SW 1271 (cell line): ENCODE measurements around the gene TNIK.

Experiments
- DNase-seq, 2 experiments: peaks; one replicate each; lab custom pipeline; 2025; lab: John Stamatoyannopoulos, UW

TNIK gene

GRCh38 chr3:171163101-171164066, 296.8 kb downstream of the TNIK start:
- DNase-seq: no peak

GRCh38 chr3:171160325-171160724, 299.9 kb downstream of the TNIK start:
- no peak for DNase-seq

GRCh38 chr3:171159822-171160157, 300.4 kb downstream of the TNIK start:
- no peak for DNase-seq

GRCh38 chr3:171159024-171159821, 301.0 kb downstream of the TNIK start:
- DNase-seq: no peak

GRCh38 chr3:171157980-171158379, 302.2 kb downstream of the TNIK start:
- no peak for DNase-seq

- no peak for DNase-seq
Measured at GRCh38 chr3:171157286-171157685, 302.9 kb downstream of the TNIK start.

GRCh38 chr3:171156401-171157010, 303.7 kb downstream of the TNIK start:
- no peak for DNase-seq

GRCh38 chr3:171155122-171155700, 305.0 kb downstream of the TNIK start:
- no peak for DNase-seq

GRCh38 chr3:171150945-171151344, 309.3 kb downstream of the TNIK start:
- no peak for DNase-seq

- DNase-seq: no peak
Measured at GRCh38 chr3:171149526-171150116, 310.6 kb downstream of the TNIK start.

GRCh38 chr3:171145798-171146197, 314.4 kb downstream of the TNIK start:
- no peak for DNase-seq

- no peak for DNase-seq
Measured at GRCh38 chr3:171142985-171143384, 317.2 kb downstream of the TNIK start.

- DNase-seq: no peak
Measured at GRCh38 chr3:171140246-171140645, 320.0 kb downstream of the TNIK start.

- DNase-seq: no peak
Measured at GRCh38 chr3:171138027-171138426, 322.2 kb downstream of the TNIK start.

GRCh38 chr3:171135549-171135948, 324.7 kb downstream of the TNIK start:
- no peak for DNase-seq

GRCh38 chr3:171133796-171134569, 326.2 kb downstream of the TNIK start:
- DNase-seq: no peak

- no peak for DNase-seq
Measured at GRCh38 chr3:171133337-171133736, 326.9 kb downstream of the TNIK start.

- no peak for DNase-seq
Measured at GRCh38 chr3:171132873-171133272, 327.3 kb downstream of the TNIK start.

GRCh38 chr3:171129827-171130226, 330.4 kb downstream of the TNIK start:
- no peak for DNase-seq

GRCh38 chr3:171127611-171128010, 332.6 kb downstream of the TNIK start:
- no peak for DNase-seq
